HEK293 (cell line): Measurements from ENCODE around the gene DNAJB11.

Experiments used
- RBAK ChIP-seq: fragments of 450-650 bp; formaldehyde crosslinking; IDR thresholded peaks from 2 replicates; pipeline ENCODE4 v1.5.1; 2016; ENCODE audit warnings: missing biosample characterization, missing genetic modification characterization
- ZNF530 ChIP-seq: fragments of 450-650 bp; formaldehyde crosslinking; IDR thresholded peaks from 2 replicates; pipeline ENCODE4 v1.5.1; 2016; ENCODE audit warnings: low read depth, missing biosample characterization, missing genetic modification characterization

DNA sequence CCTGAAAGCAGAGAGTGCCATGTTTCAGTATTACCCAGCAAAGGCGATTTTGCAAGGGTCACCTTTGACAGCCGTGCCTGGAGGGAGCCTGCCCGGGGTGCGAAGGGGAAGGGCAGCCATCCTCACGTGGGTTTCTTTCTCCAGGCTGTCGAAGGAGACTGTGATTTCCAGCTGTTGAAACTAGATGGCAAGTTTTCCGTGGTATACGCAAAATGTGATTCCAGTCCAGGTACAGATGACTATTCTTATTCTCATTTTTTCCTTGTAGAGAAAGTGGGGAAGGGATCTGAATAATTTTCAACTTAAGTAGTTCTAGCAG is 45.7 kb downstream of the DNAJB11 start:
- TF ChIP-seq ZNF530 (tag by site-specific recombination) (no peak), RBAK (tag by site-specific recombination) (no peak)
